GDM1 (cell line): ENCODE data around the gene PLAC1.
A peak's percentile ranks its signal among the peaks of the same experiment; 100 is the strongest.

Experiments
- DNase-seq: peaks from one replicate; lab custom pipeline; 2025; lab: John Stamatoyannopoulos, UW

The PLAC1 gene

GRCh38 chrX:134631426-134632346, 26.6 kb downstream of the PLAC1 start:
- DNase-seq, result no peak

GRCh38 chrX:134628663-134629062, 29.6 kb downstream of the PLAC1 start:
- no peak for DNase-seq

GRCh38 chrX:134626434-134626833, 31.8 kb downstream of the PLAC1 start:
- DNase-seq, result no peak

- DNase-seq, result no peak
Measured at GRCh38 chrX:134625315-134625718, 33.0 kb downstream of the PLAC1 start.

- DNase-seq, result no peak
Measured at GRCh38 chrX:134624046-134624430, 34.2 kb downstream of the PLAC1 start.

- no peak for DNase-seq
Measured at GRCh38 chrX:134623293-134624045, 34.8 kb downstream of the PLAC1 start.

- DNase-seq, result no peak
Measured at GRCh38 chrX:134622813-134623185, 35.5 kb downstream of the PLAC1 start.

- DNase-seq, result peak; percentile 35
Measured at GRCh38 chrX:134622056-134622812, 36.0 kb downstream of the PLAC1 start.

- DNase-seq, result no peak
Measured at GRCh38 chrX:134619838-134620237, 38.4 kb downstream of the PLAC1 start.

GRCh38 chrX:134613396-134613795, 44.9 kb downstream of the PLAC1 start:
- DNase-seq, result no peak

- no peak for DNase-seq
Measured at GRCh38 chrX:134608153-134608552, 50.1 kb downstream of the PLAC1 start.

GRCh38 chrX:134607523-134607922, 50.7 kb downstream of the PLAC1 start:
- DNase-seq, result no peak

GRCh38 chrX:134604701-134605311, 53.5 kb downstream of the PLAC1 start:
- DNase-seq, result no peak

- DNase-seq, result no peak
Measured at GRCh38 chrX:134603806-134604700, 54.2 kb downstream of the PLAC1 start.

- no peak for DNase-seq
Measured at GRCh38 chrX:134602410-134602809, 55.9 kb downstream of the PLAC1 start.

GRCh38 chrX:134601240-134601765, 57.0 kb downstream of the PLAC1 start:
- DNase-seq, result no peak

- no peak for DNase-seq
Measured at GRCh38 chrX:134600714-134601113, 57.6 kb downstream of the PLAC1 start.

GRCh38 chrX:134599184-134599914, 58.9 kb downstream of the PLAC1 start:
- DNase-seq, result no peak

- DNase-seq, result no peak
Measured at GRCh38 chrX:134592303-134592702, 66.0 kb downstream of the PLAC1 start.

- no peak for DNase-seq
Measured at GRCh38 chrX:134591502-134591901, 66.8 kb downstream of the PLAC1 start.
